Bronchial epithelial cell (primary cell): ENCODE measurements around the gene OPHN1. TPM values are rescaled to one million over a fixed set of nuclear protein-coding genes. Genes with fewer than 3 reads are reported as not detected.
A peak's percentile ranks its signal among the peaks of the same experiment; 100 is the strongest.

Experiments used
- DNase-seq: peaks from one replicate; pipeline ENCODE4 v3.0.0-alpha.2; 2010; ENCODE audit warnings: low read depth
- FAIRE-seq: peaks from 2 replicates; lab custom pipeline; 2011; peaks lifted over from hg19 to GRCh38; lab: Jason Lieb, UNC
- H3K27me3 ChIP-seq: 2 replicates; pipeline ENCODE4 v1.5.1; 2011; ENCODE audit warnings: low read length; ENCODE audit not compliant: control insufficient read depth, insufficient read depth
- H3K36me3 ChIP-seq: 2 replicates; pipeline ENCODE4 v1.5.1; 2011; ENCODE audit warnings: low read length; ENCODE audit not compliant: control insufficient read depth, insufficient read depth
- H3K4me3 ChIP-seq: 2 replicates; pipeline ENCODE4 v1.5.1; 2011; ENCODE audit warnings: mild to moderate bottlenecking, low read depth, low read length, control low read depth
- total RNA-seq: library from RNA; depleted of rRNA; stranded (reverse); fragments of >200 nt; gene quantifications from 2 replicates; pipeline ENCODE4 v1.2.1, GENCODE V29; 2014
- TF ChIP-seq, protein P1 (sequence below): IDR thresholded peaks from 2 replicates; pipeline ENCODE4 v1.5.1; 2011; ENCODE audit warnings: mild to moderate bottlenecking, moderate library complexity, low read length, control low read depth, inconsistent platforms; ENCODE audit not compliant: insufficient read depth, severe bottlenecking

OPHN1 gene
- total RNA-seq, 1 donor from 2014 or later: 3.2 TPM

GRCh38 chrX:68375803-68376202 is 57.5 kb downstream of the OPHN1 start:
- DNase-seq: no peak
- H3K4me3 ChIP-seq: no peak overlapping the region
- no peaks in the 10 kb centered on the region for H3K27me3 ChIP-seq
- no peak for FAIRE-seq
- TF ChIP-seq, protein P1, sequence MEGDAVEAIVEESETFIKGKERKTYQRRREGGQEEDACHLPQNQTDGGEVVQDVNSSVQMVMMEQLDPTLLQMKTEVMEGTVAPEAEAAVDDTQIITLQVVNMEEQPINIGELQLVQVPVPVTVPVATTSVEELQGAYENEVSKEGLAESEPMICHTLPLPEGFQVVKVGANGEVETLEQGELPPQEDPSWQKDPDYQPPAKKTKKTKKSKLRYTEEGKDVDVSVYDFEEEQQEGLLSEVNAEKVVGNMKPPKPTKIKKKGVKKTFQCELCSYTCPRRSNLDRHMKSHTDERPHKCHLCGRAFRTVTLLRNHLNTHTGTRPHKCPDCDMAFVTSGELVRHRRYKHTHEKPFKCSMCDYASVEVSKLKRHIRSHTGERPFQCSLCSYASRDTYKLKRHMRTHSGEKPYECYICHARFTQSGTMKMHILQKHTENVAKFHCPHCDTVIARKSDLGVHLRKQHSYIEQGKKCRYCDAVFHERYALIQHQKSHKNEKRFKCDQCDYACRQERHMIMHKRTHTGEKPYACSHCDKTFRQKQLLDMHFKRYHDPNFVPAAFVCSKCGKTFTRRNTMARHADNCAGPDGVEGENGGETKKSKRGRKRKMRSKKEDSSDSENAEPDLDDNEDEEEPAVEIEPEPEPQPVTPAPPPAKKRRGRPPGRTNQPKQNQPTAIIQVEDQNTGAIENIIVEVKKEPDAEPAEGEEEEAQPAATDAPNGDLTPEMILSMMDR: no peak
- H3K36me3 ChIP-seq: no peaks in the 10 kb centered on the region

- H3K27me3 ChIP-seq: no peaks in the 10 kb centered on the region
- FAIRE-seq: peak; percentile 70
- H3K4me3 ChIP-seq: no peak overlapping the region
- no peak for DNase-seq
- H3K36me3 ChIP-seq: no peaks in the 10 kb centered on the region
- TF ChIP-seq, protein P1: no peak
Observed at GRCh38 chrX:68372665-68373064, 60.6 kb downstream of the OPHN1 start.

DNA sequence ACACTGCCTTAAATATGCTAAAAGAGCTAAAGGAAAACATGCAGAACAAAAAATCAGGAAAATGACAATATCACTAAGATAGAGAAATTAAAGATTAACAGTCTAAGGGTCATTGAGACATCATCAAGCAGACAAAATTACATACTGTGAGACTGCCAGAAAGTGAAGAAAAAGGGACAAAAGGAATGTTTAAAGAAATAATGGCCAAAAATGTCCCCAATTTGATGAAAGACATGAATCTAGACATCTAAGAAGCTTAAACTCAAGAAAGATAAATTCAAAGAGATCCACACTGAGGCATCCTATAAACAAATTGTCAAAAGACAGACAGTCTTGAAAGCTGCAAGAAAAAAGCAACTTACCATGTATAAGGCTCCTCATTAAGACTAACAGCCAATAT is 63.7 kb downstream of the OPHN1 start:
- Histone ChIP-seq H3K27me3 (no peaks in the 10 kb centered on the region), H3K36me3 (no peaks in the 10 kb centered on the region), H3K4me3 (no peak overlapping the region)
- TF ChIP-seq, protein P1: no peak
- DNase-seq: no peak
- no peak for FAIRE-seq

DNA sequence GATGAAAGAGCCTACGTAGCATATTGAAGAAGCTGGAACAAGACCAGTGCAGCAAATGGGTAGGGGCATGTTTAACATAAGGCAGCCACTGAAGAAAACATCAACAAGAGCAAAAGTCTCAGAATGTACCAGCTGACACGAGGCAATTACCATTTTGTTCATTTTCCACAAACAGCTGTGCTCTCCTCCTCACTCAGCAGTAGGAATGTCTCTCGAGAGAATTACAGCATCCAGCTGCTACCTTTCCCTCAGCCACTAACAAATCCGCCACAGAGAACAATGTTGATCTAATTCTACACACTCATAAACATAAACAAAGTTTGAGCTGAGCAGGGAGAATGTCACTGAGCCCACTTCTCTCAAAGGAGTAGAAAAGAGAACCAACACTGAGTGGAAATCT is 68.0 kb downstream of the OPHN1 start:
- H3K27me3 ChIP-seq: no peaks in the 10 kb centered on the region
- DNase-seq (no peak), FAIRE-seq (no peak)
- H3K36me3 ChIP-seq: no peaks in the 10 kb centered on the region
- no peak overlapping the region for H3K4me3 ChIP-seq
- TF ChIP-seq, protein P1: no peak

DNA sequence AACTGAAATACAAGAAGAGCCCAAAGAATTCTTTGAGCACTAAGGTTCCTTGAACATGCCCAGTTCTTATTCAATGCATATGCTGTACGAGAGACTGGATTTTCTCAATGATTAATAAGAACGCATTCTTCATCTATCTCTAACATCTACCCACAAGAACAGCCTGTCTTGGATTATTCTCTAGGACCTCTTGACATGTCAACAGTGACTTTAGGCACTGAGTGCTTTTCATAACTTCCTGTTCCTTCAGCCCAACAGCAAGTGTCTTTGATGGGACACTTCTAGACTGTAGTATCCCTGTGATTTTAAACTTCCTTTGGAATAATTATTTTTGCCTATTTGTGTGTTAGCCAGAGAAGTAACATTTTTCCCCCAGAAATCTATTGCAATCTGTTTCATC is 69.3 kb downstream of the OPHN1 start:
- no peaks in the 10 kb centered on the region for H3K27me3 ChIP-seq
- no peak for FAIRE-seq
- TF ChIP-seq, protein P1: no peak
- H3K36me3 ChIP-seq: no peaks in the 10 kb centered on the region
- no peak overlapping the region for H3K4me3 ChIP-seq
- DNase-seq: no peak

DNA sequence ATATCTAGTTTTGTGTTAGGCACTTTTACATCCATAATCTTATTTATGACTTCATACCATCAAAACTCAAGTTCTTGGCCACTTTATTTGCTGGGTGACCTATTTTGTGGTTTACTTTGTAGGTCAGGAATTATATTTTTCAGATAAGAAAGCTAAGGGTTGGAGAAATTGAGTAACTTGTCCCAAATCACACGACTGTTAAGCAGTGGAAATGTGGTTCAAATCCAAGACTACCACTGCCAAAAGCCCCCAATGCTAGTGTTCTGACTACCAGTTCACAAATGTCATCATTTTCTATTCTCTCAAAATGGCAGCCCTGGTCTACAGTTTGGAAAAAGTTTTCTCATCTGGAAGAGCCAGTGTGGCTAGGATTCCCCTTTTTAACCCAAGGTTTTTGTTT is 74.6 kb downstream of the OPHN1 start:
- no peak for FAIRE-seq
- no peak overlapping the region for H3K4me3 ChIP-seq
- H3K36me3 ChIP-seq: no peaks in the 10 kb centered on the region
- no peaks in the 10 kb centered on the region for H3K27me3 ChIP-seq
- DNase-seq: no peak
- TF ChIP-seq, protein P1: no peak
